ENCODE results near the gene HSD17B11. TPM values are rescaled to one million over a fixed set of nuclear protein-coding genes. Genes with fewer than 3 reads are reported as not detected.
"Not testable (repeated sequence)": the region's sequence is repeated elsewhere in the genome, so short reads cannot be mapped to it uniquely, and the experiment has no call there.

Gene HSD17B11
- total RNA-seq, 1 donor from 2014 or later: 10.3 TPM

- Mint-ChIP-seq H3K36me3 (ENCODE audit: low read depth) (no peaks in the 10 kb centered on the region), H3K27ac (ENCODE audit: unreplicated experiment) (no peak overlapping the region), H3K27me3 (ENCODE audit: low read depth) (no peaks in the 10 kb centered on the region), H3K9me3 (ENCODE audit: low read depth) (no peaks in the 10 kb centered on the region), H3K4me3 (ENCODE audit: unreplicated experiment) (no peak overlapping the region), H3K4me1 (ENCODE audit: low read depth) (no peaks in the 10 kb centered on the region)
- no peak for TF ChIP-seq CTCF (IDR thresholded peaks at IDR 0.05)
- DNase-seq (ENCODE audit: low spot score): no peak
These were observed 64.5 kb downstream of the HSD17B11 start for GRCh38 chr4:87326460-87326859.

GRCh38 chr4:87322754-87323153, 68.2 kb downstream of the HSD17B11 start, which contains the start of gene HSD17B13:
HSD17B13 (minus strand) TSS chr4:87322882; CDS start chr4:87322841, 41 bp downstream.
- DNase-seq (ENCODE audit: low spot score): no peak
- H3K27me3 Mint-ChIP-seq (ENCODE audit: low read depth): no peaks in the 10 kb centered on the region
- no peaks in the 10 kb centered on the region for H3K4me1 Mint-ChIP-seq (ENCODE audit: low read depth)
- no peak for TF ChIP-seq CTCF (IDR thresholded peaks at IDR 0.05)
- H3K4me3 Mint-ChIP-seq (ENCODE audit: unreplicated experiment): no peak within 1 kb of the TSS
- H3K36me3 Mint-ChIP-seq (ENCODE audit: low read depth): no peaks in the 10 kb centered on the region
- no peak within 1 kb of the TSS for H3K27ac Mint-ChIP-seq (ENCODE audit: unreplicated experiment)
- H3K9me3 Mint-ChIP-seq (ENCODE audit: low read depth): no peaks in the 10 kb centered on the region

DNA sequence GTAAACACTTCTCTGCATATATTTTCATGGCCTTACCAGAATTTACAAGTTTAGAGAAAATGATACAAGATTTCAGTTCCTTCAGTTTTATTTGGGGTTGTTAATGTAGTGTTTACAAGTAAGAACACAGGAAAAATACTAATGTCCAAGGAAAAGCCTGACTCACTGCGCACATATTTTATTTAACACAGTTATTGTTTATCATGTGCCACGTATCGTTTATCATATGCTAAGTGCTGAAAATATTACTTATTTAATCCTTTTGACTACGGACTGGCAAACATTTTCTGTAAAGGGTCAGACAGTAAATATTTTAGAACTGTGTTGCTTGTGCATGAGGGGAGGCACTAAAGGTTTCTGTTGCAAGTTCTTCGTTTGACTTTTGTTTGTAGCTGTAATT, 69.1 kb downstream of the HSD17B11 start:
- no peaks in the 10 kb centered on the region for H3K9me3 Mint-ChIP-seq (ENCODE audit: low read depth)
- H3K27me3 Mint-ChIP-seq (ENCODE audit: low read depth): no peaks in the 10 kb centered on the region
- H3K4me3 Mint-ChIP-seq (ENCODE audit: unreplicated experiment): no peak overlapping the region
- H3K27ac Mint-ChIP-seq (ENCODE audit: unreplicated experiment): no peak overlapping the region
- DNase-seq (ENCODE audit: low spot score): no peak
- H3K36me3 Mint-ChIP-seq (ENCODE audit: low read depth): no peaks in the 10 kb centered on the region
- no peak for TF ChIP-seq CTCF (IDR thresholded peaks at IDR 0.05)
- no peaks in the 10 kb centered on the region for H3K4me1 Mint-ChIP-seq (ENCODE audit: low read depth)

GRCh38 chr4:87317527-87317926, 73.5 kb downstream of the HSD17B11 start:
- H3K27ac Mint-ChIP-seq (ENCODE audit: unreplicated experiment): no peak overlapping the region
- no peak for DNase-seq (ENCODE audit: low spot score)
- H3K9me3 Mint-ChIP-seq (ENCODE audit: low read depth): no peaks in the 10 kb centered on the region
- no peak overlapping the region for H3K4me3 Mint-ChIP-seq (ENCODE audit: unreplicated experiment)
- no peaks in the 10 kb centered on the region for H3K27me3 Mint-ChIP-seq (ENCODE audit: low read depth)
- TF ChIP-seq CTCF (IDR thresholded peaks at IDR 0.05): no peak
- H3K36me3 Mint-ChIP-seq (ENCODE audit: low read depth): no peaks in the 10 kb centered on the region
- H3K4me1 Mint-ChIP-seq (ENCODE audit: low read depth): no peaks in the 10 kb centered on the region

DNA sequence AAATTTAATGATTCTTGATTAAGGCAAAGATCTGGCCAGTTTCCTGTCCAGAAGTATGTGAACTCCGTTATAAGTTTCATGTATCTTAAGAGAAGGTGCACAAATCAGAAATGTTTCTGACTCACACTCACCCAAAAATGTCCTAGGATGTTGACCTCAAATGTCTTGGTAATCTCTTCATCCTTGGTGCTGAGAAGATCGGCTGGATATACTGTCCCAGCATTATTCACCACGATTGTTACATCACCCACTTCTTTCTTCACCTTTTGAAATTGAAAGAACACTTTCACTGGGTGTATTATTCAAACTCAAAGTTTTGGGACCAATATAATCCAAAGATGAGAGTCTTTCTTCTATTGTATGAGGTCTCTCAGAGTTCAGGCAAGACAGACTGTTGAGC, 74.0 kb downstream of the HSD17B11 start:
- Mint-ChIP-seq H3K36me3 (ENCODE audit: low read depth) (no peaks in the 10 kb centered on the region), H3K9me3 (ENCODE audit: low read depth) (no peaks in the 10 kb centered on the region), H3K27me3 (ENCODE audit: low read depth) (no peaks in the 10 kb centered on the region), H3K4me3 (ENCODE audit: unreplicated experiment) (no peak overlapping the region), H3K27ac (ENCODE audit: unreplicated experiment) (no peak overlapping the region), H3K4me1 (ENCODE audit: low read depth) (no peaks in the 10 kb centered on the region)
- TF ChIP-seq CTCF (IDR thresholded peaks at IDR 0.05): no peak
- DNase-seq (ENCODE audit: low spot score): no peak

- H3K4me3 Mint-ChIP-seq (ENCODE audit: unreplicated experiment); H3K4me1 Mint-ChIP-seq (ENCODE audit: low read depth); H3K36me3 Mint-ChIP-seq (ENCODE audit: low read depth); H3K9me3 Mint-ChIP-seq (ENCODE audit: low read depth); H3K27ac Mint-ChIP-seq (ENCODE audit: unreplicated experiment); DNase-seq (ENCODE audit: low spot score); H3K27me3 Mint-ChIP-seq (ENCODE audit: low read depth): not testable (repeated sequence)
These were observed 76.0 kb downstream of the HSD17B11 start for GRCh38 chr4:87315000-87315399.

Data from chondrocyte (in vitro differentiated cells).